ENCODE data around the gene PRAMEF7. TPM values are rescaled to one million over a fixed set of nuclear protein-coding genes. Genes with fewer than 3 reads are reported as not detected.
"Not testable (repeated sequence)": the region's sequence is repeated elsewhere in the genome, so short reads cannot be mapped to it uniquely, and the experiment has no call there.

PRAMEF7 gene
- total RNA-seq: not detected

- DNase-seq (ENCODE audit: low spot score); intact Hi-C loops (cut with DNase I); ATAC-seq: not testable (repeated sequence)
Measured at GRCh38 chr1:12916310-12916709, at the start of gene PRAMEF7. Gene PRAMEF7 (plus strand): TSS chr1:12916610. CDS start chr1:12917693, 1,083 bp downstream.

- intact Hi-C loops (cut with DNase I); DNase-seq (ENCODE audit: low spot score); ATAC-seq: not testable (repeated sequence)
Measured at GRCh38 chr1:12878453-12878852, 38.0 kb upstream of the PRAMEF7 start.

DNA sequence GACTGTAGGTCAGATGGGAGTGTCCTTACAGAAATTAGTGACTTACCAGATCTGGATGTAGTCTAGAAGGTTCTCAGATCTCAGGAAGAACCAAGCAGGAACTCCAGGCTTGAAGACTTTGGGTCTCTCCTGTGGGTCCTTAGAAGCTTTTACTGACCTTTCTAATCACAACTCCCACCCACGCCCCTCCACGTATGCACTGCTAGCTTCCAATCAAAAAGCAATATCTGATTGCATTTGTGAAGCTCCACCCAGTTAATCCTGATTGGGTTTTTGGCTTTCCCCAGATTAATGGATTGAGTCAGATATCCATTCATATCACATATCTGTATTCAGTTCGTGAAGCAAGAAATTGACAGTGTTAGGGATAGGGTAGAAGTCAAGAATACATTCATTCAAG, 30.3 kb upstream of the PRAMEF7 start, which contains the start of gene PRAMEF4:
Gene PRAMEF4 (minus strand): TSS at position 101 of the 400 bp plus-strand sequence. CDS start 2,807 bp downstream, outside the sequence.
- ATAC-seq; intact Hi-C loops (cut with DNase I); DNase-seq (ENCODE audit: low spot score): not testable (repeated sequence)

DNA sequence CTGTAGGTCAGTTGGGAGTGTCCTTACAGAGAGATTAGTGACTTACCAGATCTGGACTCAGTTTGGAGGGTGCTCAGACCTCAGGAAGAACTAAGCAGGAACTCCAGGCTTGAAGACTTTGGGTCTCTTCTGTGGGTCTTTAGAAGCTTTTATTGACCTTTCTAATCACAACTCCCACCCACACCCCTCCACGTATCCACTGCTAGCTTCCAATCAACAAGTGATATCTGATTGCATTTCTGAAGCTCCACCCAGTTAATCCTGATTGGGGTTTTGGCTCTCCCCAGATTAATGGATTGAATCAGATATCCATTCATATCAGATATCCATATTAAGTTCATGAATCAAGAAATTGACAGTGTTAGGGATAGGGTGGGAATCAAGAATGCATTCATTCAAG, 18.2 kb upstream of the PRAMEF7 start, which contains the start of gene PRAMEF10:
Gene PRAMEF10 (minus strand): TSS at position 101 of the 400 bp plus-strand sequence. CDS start 2,423 bp downstream, outside the sequence.
- DNase-seq (ENCODE audit: low spot score); ATAC-seq; intact Hi-C loops (cut with DNase I): not testable (repeated sequence)

- ATAC-seq; intact Hi-C loops (cut with DNase I); DNase-seq (ENCODE audit: low spot score): not testable (repeated sequence)
Measured at GRCh38 chr1:12899186-12899585, 17.2 kb upstream of the PRAMEF7 start.

DNA sequence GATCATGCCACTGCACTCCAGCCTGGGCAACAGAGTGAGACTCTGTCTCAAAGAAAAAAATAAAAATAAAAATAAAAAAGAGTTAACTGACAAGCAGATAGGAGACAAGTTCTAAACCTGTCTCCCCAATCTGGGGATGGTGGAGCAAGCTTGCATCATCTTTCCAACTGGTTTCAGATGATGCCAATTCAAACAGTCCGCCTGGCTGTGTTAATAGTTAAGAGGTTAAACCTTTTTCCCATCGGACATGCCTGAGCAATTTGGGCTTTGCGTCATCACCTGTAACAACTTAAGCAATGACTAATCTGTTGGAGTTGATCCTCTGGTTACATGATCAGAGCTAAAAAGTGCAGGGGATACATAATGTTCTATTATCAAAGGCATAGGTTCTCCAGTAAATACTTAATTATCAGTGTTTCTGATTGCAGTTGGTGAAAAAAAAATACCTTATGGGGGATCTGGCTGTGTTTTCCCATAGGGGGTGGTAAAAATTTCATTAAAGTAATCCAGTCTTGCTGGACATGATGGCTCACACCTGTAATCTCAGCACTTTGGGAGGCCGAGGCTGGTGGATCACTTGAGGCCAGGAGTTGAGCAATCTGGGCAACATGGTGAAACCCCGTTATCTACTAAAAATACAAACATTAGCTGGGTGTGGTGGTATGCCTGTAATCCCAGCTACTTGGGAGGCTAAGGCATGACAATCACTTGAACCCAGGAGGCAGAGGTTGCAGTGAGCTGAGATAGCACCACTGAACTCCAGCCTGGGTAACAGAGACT, 12.4 kb upstream of the PRAMEF7 start:
- ATAC-seq: peak; percentile 56
- intact Hi-C loops (cut with DNase I): not testable (repeated sequence)

DNA sequence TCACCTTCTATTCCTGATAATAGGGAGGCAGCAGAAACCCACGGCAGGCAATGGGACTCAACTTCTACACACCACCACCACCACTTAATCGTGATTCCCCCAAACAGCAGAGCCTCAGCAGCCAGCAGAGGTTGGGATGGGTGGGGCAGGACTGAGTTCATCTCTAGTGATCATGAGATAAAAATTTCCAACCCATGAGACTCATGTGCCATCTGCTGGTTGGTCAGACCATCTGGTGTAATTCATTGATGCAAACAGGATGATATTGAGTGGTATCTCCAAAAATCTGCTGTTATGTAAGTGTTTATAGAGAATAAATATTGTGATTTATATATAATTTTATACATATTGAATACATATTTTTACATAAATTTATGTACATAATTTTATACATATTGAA, 5.3 kb downstream of the PRAMEF7 start:
- ATAC-seq; intact Hi-C loops (cut with DNase I); DNase-seq (ENCODE audit: low spot score): not testable (repeated sequence)

More for the DNA sequence above, 12.4 kb upstream of the PRAMEF7 start:
- not testable (repeated sequence) for DNase-seq (ENCODE audit: low spot score)

DNA sequence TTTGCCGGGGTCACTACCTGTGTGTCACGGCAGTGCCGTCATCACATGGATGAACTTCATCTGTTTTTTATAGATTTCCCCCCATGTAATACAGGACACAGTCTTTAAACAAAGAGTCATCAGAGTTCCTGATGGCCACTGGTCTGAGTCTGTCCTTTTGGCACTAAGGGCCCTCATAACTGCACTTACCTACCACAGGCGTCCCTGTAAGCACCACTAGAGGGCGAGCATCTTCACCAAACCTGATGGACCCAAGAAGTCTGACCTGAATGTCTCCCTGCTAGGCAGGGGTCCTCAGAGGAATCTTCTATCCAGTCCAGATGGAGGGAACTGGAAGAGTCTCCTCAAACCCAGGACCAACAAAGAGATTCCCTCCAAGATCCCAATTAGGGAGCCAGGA, 8.0 kb downstream of the PRAMEF7 start:
- intact Hi-C loops (cut with DNase I); DNase-seq (ENCODE audit: low spot score); ATAC-seq: not testable (repeated sequence)

DNA sequence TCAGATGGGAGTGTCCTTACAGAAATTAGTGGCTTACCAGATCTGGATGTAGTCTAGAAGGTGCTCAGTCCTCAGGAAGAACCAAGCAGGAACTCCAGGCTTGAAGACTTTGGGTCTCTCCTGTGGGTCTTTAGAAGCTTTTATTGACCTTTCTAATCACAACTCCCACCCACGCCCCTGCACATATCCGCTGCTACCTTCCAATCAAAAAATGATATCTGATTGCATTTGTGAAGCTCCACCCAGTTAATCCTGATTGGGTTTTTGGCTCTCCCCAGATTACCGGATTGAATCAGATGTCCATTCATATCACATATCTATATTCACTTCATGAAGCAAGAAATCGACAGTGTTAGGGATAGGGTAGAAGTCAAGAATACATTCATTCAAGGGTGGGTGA, 31.1 kb downstream of the PRAMEF7 start, which contains the start of gene PRAMEF6:
Gene PRAMEF6 (minus strand): TSS at position 101 of the 400 bp plus-strand sequence. CDS start 5,062 bp downstream, outside the sequence.
- DNase-seq (ENCODE audit: low spot score); ATAC-seq; intact Hi-C loops (cut with DNase I): not testable (repeated sequence)

Other genes starting within 250 kb of the PRAMEF7 start
- not detected for gene AADACL3, start 200.5 kb upstream of the PRAMEF7 start, total RNA-seq
- not detected for gene CFAP107, start 170.4 kb upstream of the PRAMEF7 start, total RNA-seq
- gene PRAMEF12, start 142.9 kb upstream of the PRAMEF7 start, total RNA-seq: not detected
- gene PRAMEF1, start 125.2 kb upstream of the PRAMEF7 start, total RNA-seq: not detected
- not detected for gene PRAMEF11, start 85.2 kb upstream of the PRAMEF7 start, total RNA-seq
- not detected for gene HNRNPCL1, start 67.9 kb upstream of the PRAMEF7 start, total RNA-seq
- gene PRAMEF2, start 59.5 kb upstream of the PRAMEF7 start, total RNA-seq: not detected
- gene PRAMEF4, start 30.4 kb upstream of the PRAMEF7 start, total RNA-seq: not detected
- gene PRAMEF10, start 18.3 kb upstream of the PRAMEF7 start, total RNA-seq: not detected
- gene PRAMEF6, start 31.0 kb downstream of the PRAMEF7 start, total RNA-seq: not detected
- not detected for gene PRAMEF27, start 140.0 kb downstream of the PRAMEF7 start, total RNA-seq
- gene HNRNPCL3, start 144.2 kb downstream of the PRAMEF7 start, total RNA-seq: not detected
- not detected for gene PRAMEF25, start 154.2 kb downstream of the PRAMEF7 start, total RNA-seq
- gene HNRNPCL2, start 200.2 kb downstream of the PRAMEF7 start, total RNA-seq: not detected
- not detected for gene PRAMEF26, start 239.4 kb downstream of the PRAMEF7 start, total RNA-seq
- not detected for gene HNRNPCL4, start 249.0 kb downstream of the PRAMEF7 start, total RNA-seq

Measured in sciatic nerve (tissue), 2 donors.